SK-N-MC (cell line): ENCODE data around the gene CACNG1.
"Not testable (repeated sequence)": the region's sequence is repeated elsewhere in the genome, so short reads cannot be mapped to it uniquely, and the experiment has no call there.

ENCODE experiments used
- DNase-seq: peaks from one replicate; pipeline ENCODE4 v3.0.0-alpha.2; 2011; ENCODE audit warnings: low read depth, low spot score
- H3K27ac ChIP-seq: fragments of 200-600 bp; sonication (generic); 2 replicates; pipeline ENCODE4 v1.5.1; 2016; ENCODE audit warnings: mixed run types
- H3K36me3 ChIP-seq: fragments of 200-600 bp; sonication (generic); 2 replicates; pipeline ENCODE4 v1.6.1; 2017; ENCODE audit warnings: antibody characterized with exemption, low read length, mixed read lengths; ENCODE audit not compliant: insufficient read depth
- H3K4me3 ChIP-seq: fragments of 200-600 bp; sonication (generic); 2 replicates; pipeline ENCODE4 v1.5.1; 2016
- H3K9ac ChIP-seq: fragments of 200-600 bp; sonication (generic); 2 replicates; pipeline ENCODE4 v1.8.0; 2017; ENCODE audit warnings: mixed run types, mixed read lengths; ENCODE audit not compliant: insufficient read length
- H3K9me3 ChIP-seq: fragments of 200-600 bp; sonication (generic); 2 replicates; pipeline ENCODE4 v1.6.1; 2017; ENCODE audit warnings: low read depth, mild to moderate bottlenecking, antibody characterized with exemption, low read length, moderate library complexity, mixed read lengths
- EZH2 ChIP-seq: fragments of 200-600 bp; sonication (generic); IDR thresholded peaks from one replicate; pipeline ENCODE4 v1.6.1; 2017; ENCODE audit warnings: antibody characterized with exemption
- FOXP2 ChIP-seq: optimal IDR thresholded peaks from 2 replicates; pipeline ENCODE3; 2011; ENCODE audit warnings: mild to moderate bottlenecking, moderate library complexity; ENCODE audit not compliant: insufficient read depth; ENCODE audit errors: extremely low read length, control extremely low read depth
- POLR2AphosphoS5 ChIP-seq: IDR thresholded peaks from 2 replicates; pipeline ENCODE4 v1.6.1; 2012; ENCODE audit warnings: mild to moderate bottlenecking, low read depth, low read length, borderline replicate concordance

The CACNG1 gene

DNA sequence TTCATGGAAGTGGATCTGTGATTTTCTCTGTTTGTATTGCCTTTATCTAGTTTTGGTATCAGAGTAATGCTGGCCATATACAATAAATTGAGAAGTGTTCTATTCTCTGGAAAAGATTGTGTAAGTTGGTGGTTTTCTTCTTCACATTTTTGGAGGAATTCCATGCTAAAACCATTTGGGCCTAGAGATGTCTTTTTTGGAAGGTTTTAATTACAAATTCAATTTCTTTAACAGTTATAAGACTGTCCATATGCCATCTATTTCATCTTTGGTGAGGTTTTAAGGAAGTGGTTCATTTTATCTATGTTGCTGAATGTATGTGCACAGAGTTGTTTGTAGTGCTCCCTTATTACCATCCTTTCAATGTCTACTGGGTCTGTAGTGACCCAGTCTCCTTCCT is 46.0 kb downstream of the CACNG1 start:
- Histone ChIP-seq H3K9me3 (no peaks in the 10 kb centered on the region), H3K27ac (no peak overlapping the region), H3K9ac (no peak overlapping the region), H3K36me3 (peaks cover 29% of the 10 kb centered on the region), H3K4me3 (no peak overlapping the region)
- no peak for DNase-seq
- no peak for TF ChIP-seq POLR2AphosphoS5
- TF ChIP-seq FOXP2, result no peak
- TF ChIP-seq EZH2, result no peak

DNA sequence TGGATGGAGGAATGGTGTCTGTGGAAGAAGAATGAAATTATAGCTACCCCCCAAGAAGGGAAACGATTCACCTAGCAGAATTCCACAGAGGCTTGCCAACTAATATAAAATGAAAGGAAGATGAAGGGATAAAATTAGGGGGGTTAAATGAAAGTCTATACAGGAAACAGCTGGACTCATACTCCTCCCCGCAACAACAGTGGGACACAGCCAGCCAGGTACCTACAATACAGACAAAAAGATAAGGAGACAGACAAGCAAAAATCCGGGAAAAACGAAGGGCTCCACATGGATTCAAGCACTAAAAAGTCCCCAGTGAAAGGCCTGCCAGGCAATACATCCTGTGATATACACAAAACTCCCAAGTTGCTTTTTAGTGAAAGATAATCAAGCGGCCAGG is 47.9 kb downstream of the CACNG1 start:
- H3K9me3 ChIP-seq, result no peaks in the 10 kb centered on the region
- no peak overlapping the region for H3K4me3 ChIP-seq
- no peak for DNase-seq
- H3K27ac ChIP-seq, result no peak overlapping the region
- peaks cover 24% of the 10 kb centered on the region for H3K36me3 ChIP-seq
- TF ChIP-seq POLR2AphosphoS5 (no peak), FOXP2 (no peak), EZH2 (no peak)
- no peak overlapping the region for H3K9ac ChIP-seq

DNA sequence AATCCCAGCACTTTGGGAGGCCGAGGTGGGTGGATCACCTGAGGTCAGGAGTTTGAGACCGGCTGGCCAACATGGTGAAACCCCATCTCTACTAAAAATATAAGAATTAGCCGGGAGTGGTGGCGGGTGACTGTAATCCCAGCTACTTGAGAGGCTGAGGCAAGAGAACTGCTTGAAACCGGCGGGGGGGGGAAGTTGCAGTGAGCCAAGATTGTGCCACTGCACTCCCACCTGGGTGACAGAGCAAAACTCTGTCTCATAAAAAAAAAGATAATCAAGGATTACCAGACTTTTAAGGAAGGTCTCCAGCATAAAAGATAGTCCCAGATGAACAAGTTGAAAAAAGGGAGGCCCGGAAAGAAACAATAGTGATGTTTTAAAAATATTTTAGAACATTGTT is 48.4 kb downstream of the CACNG1 start:
- H3K27ac ChIP-seq, H3K4me3 ChIP-seq, H3K9me3 ChIP-seq, DNase-seq, H3K9ac ChIP-seq: not testable (repeated sequence)
- peaks cover 24% of the 10 kb centered on the region for H3K36me3 ChIP-seq

DNA sequence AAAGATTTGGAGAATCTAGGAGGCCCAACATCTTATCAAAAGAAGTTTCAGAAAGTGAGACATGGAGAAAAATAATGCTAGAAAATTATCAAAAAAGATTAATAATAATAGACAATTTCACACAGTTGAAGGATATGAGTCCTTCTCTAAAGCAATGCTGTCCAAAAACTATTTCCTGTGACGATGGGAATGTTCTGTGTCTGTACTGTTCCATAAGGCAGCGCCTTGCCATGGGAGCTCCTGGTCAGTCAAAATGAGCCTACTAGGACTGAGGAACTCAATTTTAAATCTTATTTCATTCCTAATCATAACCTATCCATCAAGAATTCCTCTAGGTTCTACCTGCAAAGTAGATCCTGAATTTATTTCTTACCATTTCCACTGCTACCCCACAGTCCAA is 49.0 kb downstream of the CACNG1 start:
- Histone ChIP-seq H3K27ac (no peak overlapping the region), H3K9ac (no peak overlapping the region), H3K36me3 (peaks cover 25% of the 10 kb centered on the region), H3K4me3 (no peak overlapping the region), H3K9me3 (no peaks in the 10 kb centered on the region)
- TF ChIP-seq POLR2AphosphoS5, result no peak
- TF ChIP-seq FOXP2, result no peak
- no peak for TF ChIP-seq EZH2
- no peak for DNase-seq

DNA sequence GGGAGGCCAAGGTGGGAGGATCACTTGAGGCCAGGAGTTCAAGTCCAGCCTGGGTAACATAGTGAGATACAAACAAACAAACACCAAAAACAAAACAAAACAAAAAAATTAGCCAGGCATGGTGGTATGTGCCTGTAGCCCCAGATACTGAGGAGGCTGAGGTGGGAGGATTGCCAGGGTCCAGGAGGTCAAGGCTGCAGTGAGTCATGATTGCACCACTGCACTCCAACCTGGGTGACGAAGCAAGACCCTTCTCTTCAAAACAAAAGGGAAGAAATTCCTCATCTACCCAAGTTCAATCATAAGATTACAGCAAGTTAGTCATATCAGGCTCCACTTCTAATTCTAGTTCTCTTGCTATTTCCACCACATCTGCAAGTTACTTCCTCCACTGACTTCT is 50.9 kb downstream of the CACNG1 start:
- H3K27ac ChIP-seq, H3K9me3 ChIP-seq, DNase-seq, H3K9ac ChIP-seq, H3K4me3 ChIP-seq: not testable (repeated sequence)
- peaks cover 24% of the 10 kb centered on the region for H3K36me3 ChIP-seq

DNA sequence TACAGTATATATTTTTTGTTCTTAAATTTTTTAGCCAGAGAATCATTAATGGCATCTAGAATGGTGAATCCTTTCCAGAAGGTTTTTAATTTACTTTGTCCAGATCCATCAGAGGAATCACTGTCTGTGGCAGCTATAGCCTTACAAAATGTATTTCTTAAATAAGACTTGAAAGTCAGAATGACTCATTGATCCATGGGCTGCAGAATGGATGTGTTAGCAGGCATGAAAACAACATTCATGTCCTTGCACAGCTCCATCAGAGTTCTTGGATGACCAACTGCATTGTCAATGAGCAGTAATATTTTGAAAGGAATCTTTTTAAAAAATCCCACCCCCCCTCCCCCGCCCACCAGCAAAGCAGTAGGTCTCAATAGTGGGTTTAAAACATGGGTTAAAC is 51.4 kb downstream of the CACNG1 start:
- peaks cover 22% of the 10 kb centered on the region for H3K36me3 ChIP-seq
- no peak overlapping the region for H3K9ac ChIP-seq
- no peak overlapping the region for H3K27ac ChIP-seq
- H3K9me3 ChIP-seq, result no peaks in the 10 kb centered on the region
- TF ChIP-seq EZH2, result no peak
- TF ChIP-seq FOXP2, result no peak
- TF ChIP-seq POLR2AphosphoS5, result no peak
- no peak for DNase-seq
- H3K4me3 ChIP-seq, result no peak overlapping the region

DNA sequence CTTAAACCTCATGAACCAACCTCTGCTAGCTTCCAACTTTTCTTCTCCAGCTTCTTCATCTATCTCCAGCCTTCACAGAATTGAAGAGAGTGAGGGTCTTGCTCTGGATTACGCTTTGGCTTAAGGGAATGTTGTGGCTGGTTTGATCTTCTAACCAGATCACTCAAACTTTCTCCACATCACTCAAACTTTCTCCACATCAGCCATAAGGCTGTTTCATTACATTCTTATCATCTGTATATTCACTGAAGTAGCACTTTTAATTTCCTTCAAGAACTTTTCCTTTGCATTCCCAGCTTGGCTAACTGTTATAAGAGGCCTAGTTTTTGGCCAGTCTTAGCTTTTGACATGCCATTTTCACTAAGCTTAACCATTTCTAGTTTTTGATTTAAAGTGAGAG is 52.3 kb downstream of the CACNG1 start:
- Histone ChIP-seq H3K9ac (no peak overlapping the region), H3K27ac (no peak overlapping the region), H3K9me3 (no peaks in the 10 kb centered on the region), H3K36me3 (peaks cover 22% of the 10 kb centered on the region), H3K4me3 (no peak overlapping the region)
- DNase-seq, result no peak
- no peak for TF ChIP-seq FOXP2
- TF ChIP-seq EZH2, result no peak
- TF ChIP-seq POLR2AphosphoS5, result no peak

DNA sequence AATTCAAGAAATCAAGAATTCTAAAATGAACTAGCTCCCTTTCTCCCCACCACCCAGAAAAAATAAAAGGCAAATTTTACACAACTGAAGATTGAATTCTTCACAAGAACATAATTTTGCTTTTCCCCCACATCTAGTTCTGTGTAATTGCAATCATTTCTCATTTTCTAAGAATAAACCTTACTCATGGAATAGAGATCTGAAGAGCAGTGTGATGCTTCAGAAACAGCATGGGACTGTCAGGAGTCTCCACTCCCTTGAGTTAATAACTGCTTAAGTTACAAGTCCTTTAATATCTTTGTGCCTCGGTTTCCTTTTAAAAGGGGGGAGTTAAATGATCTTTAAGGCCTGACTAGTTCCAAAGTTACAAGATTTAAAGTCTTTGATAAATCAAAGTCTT is 53.7 kb downstream of the CACNG1 start:
- H3K9ac ChIP-seq, result no peak overlapping the region
- no peak overlapping the region for H3K4me3 ChIP-seq
- DNase-seq, result no peak
- H3K27ac ChIP-seq, result no peak overlapping the region
- TF ChIP-seq POLR2AphosphoS5, result no peak
- TF ChIP-seq FOXP2, result no peak
- TF ChIP-seq EZH2, result no peak
- peaks cover 33% of the 10 kb centered on the region for H3K36me3 ChIP-seq
- no peaks in the 10 kb centered on the region for H3K9me3 ChIP-seq

DNA sequence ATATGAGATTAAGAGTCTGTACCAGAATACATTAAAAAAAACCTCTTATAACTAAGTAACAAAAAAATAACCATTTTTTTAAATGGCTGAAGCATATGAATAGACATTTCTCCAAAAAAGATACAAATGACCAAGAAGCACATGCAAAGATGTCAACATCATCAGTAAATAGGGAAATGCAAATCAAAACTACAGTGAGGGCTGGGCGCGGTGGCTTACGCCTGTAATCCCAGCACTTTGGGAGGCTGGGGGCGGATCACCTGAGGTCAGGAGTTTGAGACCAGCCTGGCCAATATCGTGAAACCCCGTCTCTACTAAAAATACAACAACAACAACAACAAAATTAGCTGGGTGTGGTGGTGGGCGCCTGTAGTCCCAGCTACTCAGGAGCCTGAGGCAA is 60.3 kb downstream of the CACNG1 start:
- DNase-seq, H3K4me3 ChIP-seq, H3K27ac ChIP-seq, H3K9me3 ChIP-seq, H3K9ac ChIP-seq: not testable (repeated sequence)
- H3K36me3 ChIP-seq, result peaks cover 75% of the 10 kb centered on the region

DNA sequence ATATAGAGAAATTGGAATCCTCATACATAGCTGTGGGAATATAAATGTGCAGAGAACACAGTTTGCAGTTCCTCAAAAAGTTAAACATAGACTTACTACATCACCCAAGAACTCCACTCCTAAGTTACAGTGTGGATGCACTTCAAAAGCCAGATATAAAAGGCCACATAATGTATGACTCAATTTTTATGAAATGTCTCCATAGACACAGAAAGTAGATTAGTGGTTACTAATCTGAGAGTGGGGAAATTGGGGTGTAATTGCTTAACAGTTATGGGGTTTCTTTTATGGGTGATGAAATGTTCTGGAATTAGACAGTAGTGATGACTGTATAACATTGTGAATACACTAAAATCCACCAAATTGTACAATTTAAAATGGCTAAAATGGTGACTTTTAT is 60.9 kb downstream of the CACNG1 start:
- Histone ChIP-seq H3K36me3 (peaks cover 70% of the 10 kb centered on the region), H3K9ac (no peak overlapping the region), H3K4me3 (no peak overlapping the region), H3K9me3 (no peaks in the 10 kb centered on the region), H3K27ac (no peak overlapping the region)
- DNase-seq, result no peak
- TF ChIP-seq EZH2, result no peak
- TF ChIP-seq FOXP2, result no peak
- no peak for TF ChIP-seq POLR2AphosphoS5
